Measurements from ENCODE around the gene GEMIN7. TPM values are rescaled to one million over a fixed set of nuclear protein-coding genes. Genes with fewer than 3 reads are reported as not detected.

Gene GEMIN7
- total RNA-seq, 4 donors from 2014 or later = 8.8 to 30.3 (median 21.8) TPM

GRCh38 chr19:45079911-45080370 lies 881 bp downstream of the GEMIN7 start:
- peaks cover 0 to 3% of the 10 kb centered on the region in 2 donors for H3K27me3 ChIP-seq
- DNase-seq (ENCODE audit: low spot score in 2 of 2) = no peak
- peaks cover 0 to 28% (median 0%) of the 10 kb centered on the region in 3 donors for H3K36me3 ChIP-seq
- no peaks in the 10 kb centered on the region for H3K9me3 ChIP-seq
- H3K4me3 ChIP-seq = peak overlapping the region; percentile 58 to 95 (median 82)
- WGBS, 2 donors = 7 to 8% methylated on average over 6 of the region's 6 CpGs
- peaks cover 0 to 47% (median 23%) of the 10 kb centered on the region in 4 donors for H3K4me1 ChIP-seq
- TF ChIP-seq POLR2A (IDR thresholded peaks at IDR 0.05) (no peak), EP300 (IDR thresholded peaks at IDR 0.05) (no peak), CTCF (IDR thresholded peaks at IDR 0.05) (no peak)
- peak overlapping the region in 2 of 4 donors; percentile 80 to 84 for H3K27ac ChIP-seq

GRCh38 chr19:45082170-45082569 lies 3.1 kb downstream of the GEMIN7 start:
- no peak for DNase-seq (ENCODE audit: low spot score in 2 of 2)
- Histone ChIP-seq H3K36me3 (peaks cover 0 to 46% (median 0%) of the 10 kb centered on the region in 3 donors), H3K4me1 (peaks cover 0 to 26% (median 9%) of the 10 kb centered on the region in 4 donors), H3K27ac (no peak overlapping the region), H3K4me3 (no peak overlapping the region), H3K9me3 (no peaks in the 10 kb centered on the region), H3K27me3 (no peaks in the 10 kb centered on the region)
- TF ChIP-seq EP300 (IDR thresholded peaks at IDR 0.05) (no peak), POLR2A (IDR thresholded peaks at IDR 0.05) (no peak), CTCF (IDR thresholded peaks at IDR 0.05) (no peak)
- 88 to 89% methylated on average over 5 of the region's 5 CpGs for WGBS, 2 donors

GRCh38 chr19:45086480-45086879 lies 7.4 kb downstream of the GEMIN7 start:
- H3K27ac ChIP-seq = no peak overlapping the region
- H3K4me3 ChIP-seq = no peak overlapping the region
- peaks cover 0 to 77% (median 0%) of the 10 kb centered on the region in 3 donors for H3K36me3 ChIP-seq
- H3K27me3 ChIP-seq = no peaks in the 10 kb centered on the region
- TF ChIP-seq CTCF (IDR thresholded peaks at IDR 0.05) (no peak), POLR2A (IDR thresholded peaks at IDR 0.05) (no peak), EP300 (IDR thresholded peaks at IDR 0.05) (no peak)
- WGBS, 2 donors = 95 to 97% methylated on average over 4 of the region's 4 CpGs
- H3K4me1 ChIP-seq = peaks cover 0 to 12% (median 7%) of the 10 kb centered on the region in 4 donors
- no peak for DNase-seq (ENCODE audit: low spot score in 2 of 2)
- no peaks in the 10 kb centered on the region for H3K9me3 ChIP-seq

- Histone ChIP-seq H3K27me3 (no peaks in the 10 kb centered on the region), H3K4me3 (no peak overlapping the region), H3K9me3 (no peaks in the 10 kb centered on the region), H3K36me3 (peaks cover 0 to 67% (median 0%) of the 10 kb centered on the region in 3 donors), H3K4me1 (peaks cover 0 to 12% (median 9%) of the 10 kb centered on the region in 4 donors), H3K27ac (no peak overlapping the region)
- 78 to 81% methylated on average over 11 of the region's 11 CpGs for WGBS, 2 donors
- TF ChIP-seq CTCF (IDR thresholded peaks at IDR 0.05) (no peak), EP300 (IDR thresholded peaks at IDR 0.05) (no peak), POLR2A (IDR thresholded peaks at IDR 0.05) (no peak)
- DNase-seq (ENCODE audit: low spot score in 2 of 2) = no peak
These were observed 8.5 kb downstream of the GEMIN7 start for GRCh38 chr19:45087531-45087930.

GRCh38 chr19:45090034-45090433 lies 11.0 kb downstream of the GEMIN7 start:
- peaks cover 0 to 49% (median 0%) of the 10 kb centered on the region in 3 donors for H3K36me3 ChIP-seq
- no peak overlapping the region for H3K4me3 ChIP-seq
- WGBS, 2 donors = 88 to 92% methylated on average over 17 of the region's 17 CpGs
- H3K9me3 ChIP-seq = no peaks in the 10 kb centered on the region
- TF ChIP-seq POLR2A (IDR thresholded peaks at IDR 0.05) (no peak), EP300 (IDR thresholded peaks at IDR 0.05) (no peak), CTCF (IDR thresholded peaks at IDR 0.05) (no peak)
- H3K4me1 ChIP-seq = peaks cover 0 to 28% (median 23%) of the 10 kb centered on the region in 4 donors
- no peak for DNase-seq (ENCODE audit: low spot score in 2 of 2)
- H3K27ac ChIP-seq = no peak overlapping the region
- no peaks in the 10 kb centered on the region for H3K27me3 ChIP-seq
